Esophagus muscularis mucosa (tissue), 4 donors: ENCODE measurements around the gene SKA2. TPM values are rescaled to one million over a fixed set of nuclear protein-coding genes. Genes with fewer than 3 reads are reported as not detected.

Experiments used
- DNase-seq: peaks from one replicate; pipeline ENCODE4 v3.0.0-alpha.2; 2017; ENCODE audit errors: extremely low spot score
- H3K27ac ChIP-seq, 4 donors: fragments of 200-600 bp; sonication (generic); replicated peaks in 1 of 4; 1 replicate in 3 of 4; 2 replicates in 1 of 4; pipeline ENCODE4 v1.5.1; 2016 to 2019; ENCODE audit warnings: mild to moderate bottlenecking in 1 of 4
- H3K27me3 ChIP-seq, 4 donors: fragments of 200-600 bp; sonication (generic); one replicate each; pipeline versions ENCODE4 v1.5.1 to v1.6.0; 2016 to 2019
- H3K36me3 ChIP-seq, 4 donors: fragments of 200-600 bp; sonication (generic); one replicate each; pipeline ENCODE4 v1.5.1; 2016 to 2019
- H3K4me1 ChIP-seq, 4 donors: fragments of 200-600 bp; sonication (generic); one replicate each; pipeline ENCODE4 v1.5.1; 2016 to 2019
- H3K4me3 ChIP-seq, 4 donors: fragments of 200-600 bp; sonication (generic); 1 replicate in 2 of 4; 2 replicates in 2 of 4; pipeline ENCODE4 v1.5.1; 2016 to 2019; ENCODE audit warnings: mild to moderate bottlenecking in 4 of 4, moderate library complexity in 1 of 4
- H3K9me3 ChIP-seq, 4 donors: fragments of 200-600 bp; sonication (generic); 1 replicate in 3 of 4; 2 replicates in 1 of 4; pipeline ENCODE4 v1.5.1; 2016 to 2019
- CTCF ChIP-seq, 3 experiments: fragments of 200-600 bp in 2 of 3; fragments of 450-650 bp in 1 of 3; sonication (generic) in 2 of 3; IDR thresholded peaks; one replicate each; pipeline ENCODE4 v1.5.1; 2017 to 2019; ENCODE audit warnings: antibody characterized with exemption in 3 of 3, mild to moderate bottlenecking in 2 of 3, moderate library complexity in 1 of 3
- EP300 ChIP-seq: sonication (generic); formaldehyde crosslinking; IDR thresholded peaks from one replicate; pipeline ENCODE4 v1.6.1; 2017; ENCODE audit warnings: antibody characterized with exemption
- POLR2A ChIP-seq: fragments of 450-650 bp; IDR thresholded peaks from one replicate; pipeline ENCODE4 v1.6.1; 2017; ENCODE audit warnings: antibody characterized with exemption, moderate library complexity, mild to moderate bottlenecking, low read depth
- POLR2AphosphoS5 ChIP-seq, 2 donors: sonication (generic); formaldehyde crosslinking; IDR thresholded peaks; one replicate each; pipeline ENCODE4 v1.6.1; 2017; ENCODE audit warnings: antibody characterized with exemption in 2 of 2
- WGBS: methylation state at CpG from one replicate; pipeline ENCODE4 v1.1.5; 2018; 5-methylcytosine and 5-hydroxymethylcytosine counted together
- intact Hi-C: fragments of 100-400 bp; cut with DNase I; formaldehyde crosslinking; loops from one replicate; pipeline ENCODE4 v1.15.1; 2023
- total RNA-seq, 4 donors: library from RNA; depleted of rRNA; stranded (reverse); fragments of >200 nt; gene quantifications; one replicate each; pipeline versions ENCODE4 v1.1.0 to v1.2.1, GENCODE V29; 2016

SKA2 gene
- total RNA-seq, 4 donors from 2014 or later = 33.0 to 61.9 (median 35.6) TPM

- H3K36me3 ChIP-seq = no peaks in the 10 kb centered on the region
- intact Hi-C loops = loop anchor here (10.0 kb wide), 2 partner anchors 59 to 641 kb away; partner anchors contain the start of genes MTMR4 and SMG8
- peak within 1 kb of the TSS; percentile 66 to 77 (median 74) for H3K4me3 ChIP-seq
- 2% methylated on average over 25 of the region's 25 CpGs for WGBS
- DNase-seq = peak; percentile 99
- TF ChIP-seq POLR2AphosphoS5 (IDR thresholded peaks at IDR 0.05) = peak in 1 of 2 donors; percentile 62
- TF ChIP-seq CTCF (IDR thresholded peaks at IDR 0.05) = no peak
- peak within 1 kb of the TSS; percentile 80 to 92 (median 86) for H3K27ac ChIP-seq
- peaks cover 21 to 37% (median 31%) of the 10 kb centered on the region in 4 donors for H3K4me1 ChIP-seq
- H3K27me3 ChIP-seq = no peaks in the 10 kb centered on the region
- no peaks in the 10 kb centered on the region for H3K9me3 ChIP-seq
These were observed 622 bp upstream of the SKA2 start, which contains the start of gene PRR11 for GRCh38 chr17:59155439-59156177. Gene PRR11, plus strand, starts transcription at chr17:59155746. Its CDS starts 14,007 bp downstream, at chr17:59169753.

DNA sequence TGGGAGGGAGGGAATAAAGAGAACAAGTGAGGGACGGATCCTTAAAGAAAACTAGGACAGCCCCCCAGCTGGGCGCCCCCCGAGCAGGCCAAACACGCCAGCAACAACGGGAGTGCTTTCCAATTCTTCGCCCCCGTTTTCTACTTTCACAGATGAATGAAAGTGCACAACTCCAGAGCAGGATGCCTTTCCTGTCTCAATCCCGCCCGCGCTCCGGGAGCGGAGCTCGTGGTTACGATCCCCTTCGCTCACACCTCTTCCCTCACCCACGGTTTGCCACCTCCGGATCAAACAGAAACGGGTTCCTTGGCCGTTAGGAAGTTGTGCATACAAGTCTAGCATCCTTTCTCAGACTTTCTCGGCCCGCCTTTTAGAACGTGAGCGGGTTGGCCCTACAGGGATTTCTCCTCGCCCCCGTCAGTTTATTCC lies 680 bp downstream of the SKA2 start:
- no peak for TF ChIP-seq EP300
- TF ChIP-seq POLR2A = no peak
- no peak for TF ChIP-seq POLR2AphosphoS5 (IDR thresholded peaks at IDR 0.05)
- TF ChIP-seq CTCF (IDR thresholded peaks at IDR 0.05) = no peak
- H3K27me3 ChIP-seq = no peaks in the 10 kb centered on the region
- no peak for DNase-seq
- H3K27ac ChIP-seq = peak overlapping the region; percentile 80 to 92 (median 86)
- no peaks in the 10 kb centered on the region for H3K9me3 ChIP-seq
- under 1% methylated on average over 25 of the region's 25 CpGs for WGBS
- H3K4me3 ChIP-seq = peak overlapping the region; percentile 66 to 77 (median 74)
- H3K4me1 ChIP-seq = peaks cover 21 to 37% (median 31%) of the 10 kb centered on the region in 4 donors
- intact Hi-C loops = loop anchor here (5.0 to 10.0 kb wide), 3 partner anchors 42 to 640 kb away; partner anchors contain the start of genes MTMR4 and SMG8
- H3K36me3 ChIP-seq = no peaks in the 10 kb centered on the region

DNA sequence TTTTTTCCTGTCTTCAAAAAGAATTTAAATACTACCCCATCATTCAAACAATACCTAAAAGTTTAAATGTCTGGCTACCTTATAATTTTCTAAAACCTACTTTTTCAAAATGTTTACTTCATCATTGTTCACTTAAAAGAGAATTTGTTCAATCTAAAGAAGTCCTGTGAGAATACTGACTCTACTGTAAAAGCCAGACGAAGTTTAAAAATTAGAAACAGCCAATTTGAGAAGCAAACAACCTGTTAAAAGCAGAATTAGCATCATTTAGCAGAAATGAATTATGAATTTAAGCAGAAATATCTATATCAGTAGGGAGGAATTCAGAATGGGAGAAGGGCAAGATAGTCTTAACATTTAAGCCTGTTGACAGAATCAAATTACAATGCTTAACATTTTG lies 2.1 kb downstream of the SKA2 start:
- intact Hi-C loops = loop anchor here (5.0 to 10.0 kb wide), 3 partner anchors 41 to 638 kb away; partner anchors contain the start of genes MTMR4 and SMG8
- WGBS = 29% methylated on average over 1 of the region's 1 CpG
- Histone ChIP-seq H3K4me1 (peaks cover 21 to 37% (median 31%) of the 10 kb centered on the region in 4 donors), H3K4me3 (no peak overlapping the region), H3K27ac (peak overlapping the region in 3 of 4 donors; percentile 2 to 92 (median 87)), H3K36me3 (no peaks in the 10 kb centered on the region), H3K9me3 (no peaks in the 10 kb centered on the region), H3K27me3 (no peaks in the 10 kb centered on the region)
- TF ChIP-seq EP300 (no peak), POLR2AphosphoS5 (IDR thresholded peaks at IDR 0.05) (no peak), POLR2A (no peak), CTCF (IDR thresholded peaks at IDR 0.05) (no peak)
- DNase-seq = no peak

DNA sequence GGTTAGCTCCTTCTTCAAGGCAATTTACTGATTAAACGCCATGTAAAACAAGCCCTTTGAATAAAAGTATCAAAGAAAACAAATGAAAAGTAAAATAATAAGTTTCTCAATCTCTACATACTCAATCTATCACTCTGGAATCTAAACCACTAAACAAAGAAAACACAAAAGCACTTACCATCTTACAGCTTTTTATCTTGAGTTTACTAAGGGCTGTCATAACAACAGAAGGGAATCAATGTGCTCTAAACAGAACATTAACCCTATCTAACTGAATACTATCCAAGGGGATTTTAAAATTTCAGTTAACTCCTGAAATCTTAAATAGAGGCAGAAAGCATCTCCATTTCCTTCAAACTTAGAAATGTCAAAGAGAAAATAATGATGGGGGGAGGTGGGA lies 3.4 kb downstream of the SKA2 start:
- Histone ChIP-seq H3K9me3 (no peaks in the 10 kb centered on the region), H3K36me3 (no peaks in the 10 kb centered on the region), H3K27ac (peak overlapping the region in 1 of 4 donors; percentile 14), H3K27me3 (no peaks in the 10 kb centered on the region), H3K4me1 (peaks cover 21 to 37% (median 31%) of the 10 kb centered on the region in 4 donors), H3K4me3 (no peak overlapping the region)
- DNase-seq = no peak
- TF ChIP-seq POLR2AphosphoS5 (IDR thresholded peaks at IDR 0.05) = no peak
- TF ChIP-seq POLR2A = no peak
- no peak for TF ChIP-seq EP300
- no peak for TF ChIP-seq CTCF (IDR thresholded peaks at IDR 0.05)
- intact Hi-C loops = loop anchor here (5.0 to 10.0 kb wide), 3 partner anchors 39 to 637 kb away; partner anchors contain the start of genes MTMR4 and SMG8
- 71% methylated on average over 1 of the region's 1 CpG for WGBS
